Right lobe of liver (tissue), 4 donors: Measurements from ENCODE around the gene PC.

Experiments
- POLR2A ChIP-seq: fragments of 450-650 bp; IDR thresholded peaks from one replicate; pipeline ENCODE4 v1.6.1; 2017; ENCODE audit warnings: antibody characterized with exemption, mild to moderate bottlenecking
- TF ChIP-seq, protein P1 (sequence below), 4 donors: fragments of 200-600 bp in 3 of 4; fragments of 450-650 bp in 1 of 4; IDR thresholded peaks; one replicate each; pipeline versions ENCODE4 v1.5.1 to v1.8.0; 2016 to 2022; ENCODE audit warnings: antibody characterized with exemption in 4 of 4, mild to moderate bottlenecking in 2 of 4
- donor health status: DM: no; HTN: no; CAD: no.
- donor health status: DM: no; HTN: no; CAD: no.
- donor health status: DM: no; HTN: yes; CAD: no.

GRCh38 chr11:66901964-66902390 is 56.2 kb downstream of the PC start:
- TF ChIP-seq, protein P1, sequence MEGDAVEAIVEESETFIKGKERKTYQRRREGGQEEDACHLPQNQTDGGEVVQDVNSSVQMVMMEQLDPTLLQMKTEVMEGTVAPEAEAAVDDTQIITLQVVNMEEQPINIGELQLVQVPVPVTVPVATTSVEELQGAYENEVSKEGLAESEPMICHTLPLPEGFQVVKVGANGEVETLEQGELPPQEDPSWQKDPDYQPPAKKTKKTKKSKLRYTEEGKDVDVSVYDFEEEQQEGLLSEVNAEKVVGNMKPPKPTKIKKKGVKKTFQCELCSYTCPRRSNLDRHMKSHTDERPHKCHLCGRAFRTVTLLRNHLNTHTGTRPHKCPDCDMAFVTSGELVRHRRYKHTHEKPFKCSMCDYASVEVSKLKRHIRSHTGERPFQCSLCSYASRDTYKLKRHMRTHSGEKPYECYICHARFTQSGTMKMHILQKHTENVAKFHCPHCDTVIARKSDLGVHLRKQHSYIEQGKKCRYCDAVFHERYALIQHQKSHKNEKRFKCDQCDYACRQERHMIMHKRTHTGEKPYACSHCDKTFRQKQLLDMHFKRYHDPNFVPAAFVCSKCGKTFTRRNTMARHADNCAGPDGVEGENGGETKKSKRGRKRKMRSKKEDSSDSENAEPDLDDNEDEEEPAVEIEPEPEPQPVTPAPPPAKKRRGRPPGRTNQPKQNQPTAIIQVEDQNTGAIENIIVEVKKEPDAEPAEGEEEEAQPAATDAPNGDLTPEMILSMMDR (IDR thresholded peaks at IDR 0.05), result no peak
- TF ChIP-seq POLR2A, result no peak
